SIG-M5 (cell line): ENCODE data around the gene GRIN2B.

Experiments
- DNase-seq: peaks from one replicate; lab custom pipeline; 2025; lab: John Stamatoyannopoulos, UW

Gene GRIN2B

DNA sequence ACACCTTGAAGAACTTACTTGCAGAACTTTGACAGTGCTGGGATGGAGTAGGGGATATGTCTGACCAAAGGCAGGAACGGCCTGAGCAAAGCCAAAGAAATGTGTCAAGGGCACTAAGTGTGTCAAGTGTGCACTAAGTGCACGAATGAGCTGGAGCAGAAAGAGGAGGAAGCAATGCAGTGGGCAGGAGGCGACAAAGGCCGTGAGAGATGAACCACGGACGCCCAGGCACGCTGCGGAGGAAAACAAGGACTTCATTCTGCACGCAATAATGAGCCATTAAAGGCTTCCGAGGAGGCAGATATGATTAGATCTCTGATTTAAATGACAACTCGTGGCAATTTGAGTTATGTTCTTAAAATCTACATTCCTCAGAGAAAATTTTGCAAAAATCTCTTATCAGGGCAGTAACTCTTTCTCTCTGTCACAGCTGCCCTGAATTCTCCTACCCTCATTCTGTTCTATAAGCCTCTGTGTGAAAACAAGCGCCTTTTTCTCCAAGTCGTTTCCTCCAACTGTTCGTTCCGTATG, 25.3 kb downstream of the GRIN2B start:
- DNase-seq = no peak

GRCh38 chr12:13952096-13952495, 29.3 kb downstream of the GRIN2B start:
- DNase-seq = no peak

DNA sequence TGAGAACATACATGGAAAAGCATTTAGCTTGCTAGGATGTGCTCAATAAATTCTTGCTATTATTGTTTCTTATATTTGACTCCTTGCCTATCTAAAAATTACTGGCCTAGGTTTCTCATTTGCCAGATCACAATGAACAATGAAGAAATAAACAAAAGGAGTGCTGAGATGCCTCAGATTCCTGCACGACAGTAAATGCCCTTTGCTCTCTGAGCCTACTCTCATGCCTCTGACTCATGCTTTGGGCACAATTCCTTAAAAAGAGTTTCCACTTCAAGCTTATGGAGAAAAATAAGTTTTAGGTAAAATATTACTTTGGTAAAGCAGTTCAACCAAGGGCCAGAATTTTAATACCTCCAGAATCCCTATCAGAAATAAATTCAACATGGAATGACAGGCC, 30.9 kb downstream of the GRIN2B start:
- no peak for DNase-seq

GRCh38 chr12:13948621-13949020, 32.8 kb downstream of the GRIN2B start:
- no peak for DNase-seq

DNA sequence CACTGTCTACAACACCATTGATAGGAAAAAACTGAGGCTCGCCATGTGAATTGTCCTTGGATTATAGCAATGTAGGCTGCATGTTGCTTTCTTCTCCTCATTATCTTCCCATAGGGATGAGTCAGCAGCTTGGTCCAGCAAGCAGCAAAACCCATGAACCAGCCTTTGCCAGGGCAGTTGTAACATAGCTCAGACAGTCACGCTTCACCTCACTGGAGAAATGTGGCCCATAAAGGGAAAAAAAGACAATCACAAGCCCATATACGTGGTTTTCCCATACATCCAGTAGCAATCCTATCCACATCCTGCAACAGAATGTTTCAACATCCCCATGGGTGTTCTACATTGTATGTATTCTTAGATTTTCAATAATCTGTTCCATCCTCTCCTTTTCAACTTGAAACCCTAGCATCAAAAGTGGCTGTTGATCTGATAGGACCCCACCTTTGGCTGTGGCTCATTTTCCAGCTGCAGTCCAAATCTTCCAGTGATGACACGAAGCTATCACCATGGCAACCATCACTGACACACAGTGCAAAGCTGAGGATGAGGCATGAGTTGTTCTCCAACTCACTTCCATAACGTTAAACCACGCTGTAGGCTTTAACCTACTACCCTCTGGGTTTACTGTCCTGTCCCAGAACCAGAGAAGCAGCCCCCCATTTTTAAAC, 34.0 kb downstream of the GRIN2B start:
- no peak for DNase-seq

GRCh38 chr12:13945641-13946040, 35.8 kb downstream of the GRIN2B start:
- DNase-seq = no peak

DNA sequence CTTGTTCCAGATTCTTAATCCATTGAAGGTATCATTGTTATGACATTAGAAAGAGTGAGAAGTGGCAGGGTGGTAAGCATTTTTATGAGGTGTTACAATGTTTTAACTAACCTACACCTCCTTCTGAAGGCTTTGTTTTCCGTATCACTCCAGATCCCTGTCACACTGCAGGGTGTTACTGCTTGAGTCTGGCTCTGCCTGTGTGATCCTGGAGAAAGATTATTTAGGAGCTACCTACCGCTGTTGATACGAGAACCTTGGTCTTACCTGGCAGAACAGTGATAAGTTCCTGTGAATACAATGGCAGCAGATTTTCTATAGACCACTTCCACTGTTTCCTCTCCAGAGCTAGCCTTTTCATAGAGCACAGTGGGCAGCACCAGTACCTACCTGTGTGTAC, 36.2 kb downstream of the GRIN2B start:
- no peak for DNase-seq

DNA sequence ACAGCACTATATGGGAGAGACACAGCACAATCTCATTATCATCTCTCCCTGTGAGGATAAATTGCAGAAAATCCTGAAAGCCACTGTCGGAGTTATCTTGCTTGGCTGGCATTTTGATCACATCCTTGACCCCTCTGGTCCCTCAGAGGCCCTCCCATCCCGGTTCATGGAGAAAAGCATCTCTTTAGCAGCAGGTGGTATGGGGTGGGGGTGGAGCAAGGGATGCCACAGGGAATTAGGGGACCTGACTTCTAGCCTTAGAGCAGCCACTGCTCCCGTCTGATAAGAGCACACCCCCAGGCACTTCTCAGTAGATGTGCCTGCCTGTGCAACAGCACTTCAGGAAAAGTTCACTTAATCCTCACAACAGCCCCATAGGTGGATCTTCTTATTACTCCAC, 38.6 kb downstream of the GRIN2B start:
- no peak for DNase-seq

GRCh38 chr12:13941258-13942249, 39.8 kb downstream of the GRIN2B start:
- no peak for DNase-seq

- DNase-seq = no peak
Measured at GRCh38 chr12:13940335-13940865, 41.0 kb downstream of the GRIN2B start.

DNA sequence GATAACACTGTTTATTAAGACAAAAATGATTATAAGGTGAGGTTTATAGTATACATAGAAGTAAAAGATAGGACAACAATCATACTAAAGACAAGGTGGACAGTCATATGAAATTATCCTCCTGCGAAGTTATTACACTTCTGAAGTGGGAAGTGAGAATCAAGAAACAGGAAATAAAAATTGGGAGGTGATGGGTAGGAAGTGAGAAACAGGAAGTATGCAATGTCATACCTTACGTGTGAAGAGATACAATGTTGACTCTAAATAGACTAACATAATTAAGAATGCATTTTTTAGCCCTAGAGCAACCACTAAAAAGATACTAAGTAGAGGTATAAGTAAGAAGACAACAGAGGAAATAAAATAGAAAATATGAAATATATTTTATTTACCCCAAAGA, 43.7 kb downstream of the GRIN2B start:
- no peak for DNase-seq

DNA sequence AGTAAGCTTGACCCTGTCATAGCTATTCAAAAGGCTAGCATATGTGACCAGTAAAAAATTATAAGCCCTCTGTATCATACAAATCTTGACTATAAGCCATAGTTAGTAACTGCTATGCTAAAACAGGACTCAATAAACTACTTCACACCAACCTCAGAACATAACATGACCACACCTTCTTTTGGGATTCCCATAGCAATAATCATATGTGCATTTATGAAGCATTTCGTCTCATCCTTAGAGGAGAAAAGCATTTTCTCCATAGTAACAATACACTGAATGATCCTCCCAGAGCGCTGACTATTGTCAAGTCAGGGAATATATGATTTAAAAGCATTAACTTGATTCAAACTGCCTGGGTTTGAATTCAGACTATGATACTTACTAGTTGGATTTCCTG, 46.2 kb downstream of the GRIN2B start:
- no peak for DNase-seq
